Right cardiac atrium (tissue), 5 donors: ENCODE measurements around the gene MAML3. TPM values are rescaled to one million over a fixed set of nuclear protein-coding genes. Genes with fewer than 3 reads are reported as not detected.

Source experiments
- ATAC-seq, 2 donors: fragments of 200-7000 bp; cut with Tn5 transposase; one replicate each; pipeline versions ENCODE4 v1.8.0 to v1.9.1; 2020; ENCODE audit warnings: moderate library complexity in 2 of 2, mild to moderate bottlenecking in 1 of 2
- DNase-seq, 3 donors: peaks; one replicate each; pipeline ENCODE4 v3.0.0-alpha.2; 2020
- H3K27ac ChIP-seq: one replicate; pipeline ENCODE4 v1.5.1; 2013; ENCODE audit warnings: mild to moderate bottlenecking, low read length, control low read depth, moderate library complexity
- H3K27me3 ChIP-seq: one replicate; pipeline ENCODE4 v1.6.1; 2013; ENCODE audit not compliant: control insufficient read depth, insufficient read depth
- H3K4me1 ChIP-seq: one replicate; pipeline ENCODE4 v1.6.1; 2013; ENCODE audit warnings: low read length; ENCODE audit not compliant: control insufficient read depth, insufficient read depth
- H3K4me3 ChIP-seq: one replicate; pipeline ENCODE4 v1.5.1; 2013; ENCODE audit warnings: low read length, control low read depth
- H3K9me3 ChIP-seq: one replicate; pipeline ENCODE4 v1.6.1; 2013; ENCODE audit warnings: low read length; ENCODE audit not compliant: control insufficient read depth
- WGBS: extraction: QIAGEN DNeasy Blood & Tissue Kit; methylation state at CpG from one replicate; pipeline ENCODE4 v1.1.7; 2013; 5-methylcytosine and 5-hydroxymethylcytosine counted together
- intact Hi-C, 4 donors: fragments of 100-400 bp; cut with DNase I; formaldehyde crosslinking; loops; one replicate each; pipeline versions ENCODE4 v1.11.0 to v1.14.0; 2022 to 2023
- polyA plus RNA-seq: library from polyadenylated mRNA; stranded (reverse); fragments of 200-250 nt; gene quantifications from one replicate; pipeline ENCODE4 v1.2.3, GENCODE V29; 2013
- total RNA-seq, 4 donors: library from RNA; stranded (reverse); fragmentation: NEBNext Ultra II Directional; extraction: Animal tissue kit (Norgen Biotek cat#: 25700); gene quantifications; one replicate each; pipeline ENCODE4 v1.2.1, GENCODE V29; 2021
- donor health status: healthy with polysubstance abuse.
- donor health status: DM: no; HTN: yes; CAD: no.
- donor health status: DM: no; HTN: no; CAD: no.
- donor health status: DM: no; HTN: yes; CAD: no; lungs with severe emphysema.
- donor health status: DM: yes; HTN: yes; CAD: no.

The MAML3 gene
- total and polyA plus RNA-seq, 5 donors: 1.6 to 4.2 (median 3.2) TPM

DNA sequence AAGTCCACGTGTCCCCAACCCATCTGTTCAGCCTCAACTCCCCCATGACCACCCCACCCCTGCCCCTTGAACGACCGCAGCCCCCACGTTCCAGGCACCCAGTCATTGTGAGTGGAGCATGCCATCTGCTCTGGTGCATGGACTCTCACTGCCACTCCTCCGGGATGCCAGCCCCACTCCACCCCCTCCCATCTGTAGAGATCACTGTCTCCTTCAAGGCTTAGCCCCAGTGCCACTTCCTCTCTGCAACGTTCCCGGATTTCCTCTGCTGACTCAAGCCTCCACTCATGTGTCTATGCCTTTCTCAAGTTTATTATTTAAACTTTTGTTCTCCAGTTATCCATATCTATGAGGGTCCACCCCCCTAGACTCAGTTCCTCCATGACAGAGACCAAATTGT lies 54.0 kb downstream of the MAML3 start:
- peaks cover 12% of the 10 kb centered on the region for H3K4me1 ChIP-seq
- intact Hi-C loops: loop anchor here in 2 of 4 donors (5.0 to 10.0 kb wide), 2 partner anchors 52 to 55 kb away; partner anchors contain the start of gene MAML3 (in 2 of the 2)
- H3K9me3 ChIP-seq: no peaks in the 10 kb centered on the region
- 37% methylated on average over 7 of the region's 7 CpGs for WGBS
- H3K27me3 ChIP-seq: no peaks in the 10 kb centered on the region
- no peak overlapping the region for H3K4me3 ChIP-seq
- peak; percentile 34 to 75 (median 69) for DNase-seq
- H3K27ac ChIP-seq: peak overlapping the region; percentile 3
- ATAC-seq: peak; percentile 47 to 50

DNA sequence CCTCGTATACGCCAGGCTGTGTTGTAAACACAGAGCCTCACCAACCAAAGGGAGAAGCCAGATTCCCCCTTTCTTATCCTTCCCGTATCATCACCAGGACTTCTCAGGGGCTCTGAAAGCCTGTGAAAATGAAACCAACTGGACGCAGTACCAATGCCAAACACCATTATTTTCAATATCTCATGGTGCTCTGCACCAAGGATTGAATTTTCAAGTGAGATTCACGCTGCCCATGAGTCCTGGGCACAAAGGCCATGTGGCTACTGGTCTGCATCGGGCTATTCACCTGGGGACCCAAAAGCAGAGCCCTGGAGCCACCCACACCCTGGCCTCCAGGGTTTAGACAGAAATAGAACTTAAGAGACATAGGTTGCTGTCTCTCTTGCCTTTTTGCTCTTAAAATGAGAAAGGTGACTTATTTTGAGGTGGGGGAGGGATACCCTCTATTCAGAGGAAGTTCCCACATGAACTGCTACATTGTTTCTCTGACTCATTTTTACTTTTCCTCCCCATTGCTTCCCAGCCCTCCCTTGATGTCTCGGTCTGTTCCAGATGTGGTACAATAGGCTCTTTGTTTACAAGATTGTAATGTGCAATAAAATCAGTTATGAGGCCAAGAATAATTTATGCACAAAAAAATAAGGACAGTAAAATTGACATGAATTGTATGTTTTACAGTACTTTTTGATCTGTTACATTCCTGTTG lies 55.4 kb downstream of the MAML3 start:
- 42% methylated on average over 7 of the region's 7 CpGs for whole genome bisulfite sequencing
- Histone ChIP-seq H3K27ac (peak overlapping the region; percentile 93), H3K27me3 (no peaks in the 10 kb centered on the region), H3K4me1 (peaks cover 18% of the 10 kb centered on the region), H3K4me3 (peak overlapping the region; percentile 48), H3K9me3 (no peaks in the 10 kb centered on the region)
- intact Hi-C loops: loop anchor here in 2 of 4 donors (5.0 to 10.0 kb wide), 2 partner anchors 54 to 56 kb away; partner anchors contain the start of gene MAML3 (in 2 of the 2)
- DNase-seq (no peak), ATAC-seq (peak; percentile 58 to 61)

DNA sequence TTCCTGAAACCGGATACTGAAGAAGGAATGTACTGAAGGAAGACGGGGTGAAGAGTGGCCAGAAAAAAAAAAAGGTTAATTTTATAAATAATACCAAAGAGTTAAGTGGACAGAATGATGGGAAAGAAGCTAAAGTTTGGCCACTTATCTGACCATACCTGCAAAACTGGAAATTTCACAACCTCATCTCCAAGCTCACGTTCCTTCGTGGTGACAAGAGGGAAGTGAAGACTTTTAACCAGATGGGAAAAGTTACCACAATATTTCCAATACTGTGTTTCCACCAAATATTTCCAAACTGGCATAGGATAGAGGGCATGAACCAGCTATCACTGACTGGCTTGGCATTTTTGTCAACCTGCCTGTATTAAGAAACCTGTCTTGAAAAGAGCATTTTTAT lies 56.4 kb downstream of the MAML3 start:
- Histone ChIP-seq H3K27me3 (no peaks in the 10 kb centered on the region), H3K27ac (no peak overlapping the region), H3K4me3 (peak overlapping the region; percentile 8), H3K4me1 (peaks cover 19% of the 10 kb centered on the region), H3K9me3 (no peaks in the 10 kb centered on the region)
- intact Hi-C loops: loop anchor here in 2 of 4 donors (5.0 to 10.0 kb wide), 2 partner anchors 55 to 57 kb away; partner anchors contain the start of gene MAML3 (in 2 of the 2)
- no peak for DNase-seq
- ATAC-seq: no peak
- 55% methylated on average over 4 of the region's 4 CpGs for WGBS

DNA sequence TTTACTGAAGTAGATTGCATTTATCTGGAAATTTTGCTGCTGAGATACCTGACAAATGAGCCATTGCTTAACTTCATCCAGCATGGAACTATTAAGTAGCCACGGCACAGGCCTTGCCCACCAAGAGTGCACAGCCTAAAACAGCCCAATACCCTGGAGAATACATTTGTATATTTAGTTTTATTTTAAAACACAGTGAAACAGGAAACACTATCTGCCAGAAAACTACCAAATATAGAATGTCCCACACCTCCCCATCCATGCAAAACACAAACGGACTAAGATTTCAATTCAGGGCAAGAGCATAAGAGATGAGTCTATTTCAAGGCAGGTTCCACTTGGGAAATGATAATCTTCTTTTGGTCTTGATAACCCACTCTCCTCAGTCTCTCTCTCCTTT lies 57.1 kb downstream of the MAML3 start:
- intact Hi-C loops: loop anchor here in 2 of 4 donors (5.0 to 10.0 kb wide), 2 partner anchors 55 to 58 kb away; partner anchors contain the start of gene MAML3 (in 2 of the 2)

DNA sequence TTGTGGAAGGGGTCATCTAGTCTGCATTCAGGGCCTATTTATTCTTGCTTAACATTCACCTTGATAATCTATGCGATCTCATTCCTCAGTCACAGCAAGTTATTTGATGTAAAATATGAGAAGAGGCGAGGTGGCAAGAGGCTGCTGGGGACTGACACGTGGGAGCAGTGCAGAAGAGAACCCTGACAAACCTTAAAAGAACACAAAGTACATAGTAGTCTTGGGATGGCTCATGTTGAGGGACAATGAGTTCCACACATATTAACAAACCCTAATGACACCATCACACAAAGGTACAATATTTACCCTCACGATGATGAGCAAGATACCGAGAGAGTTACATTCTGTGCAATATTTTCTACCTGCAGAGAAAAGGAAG lies 57.5 kb downstream of the MAML3 start:
- Histone ChIP-seq H3K27ac (peak overlapping the region; percentile 28), H3K4me1 (peaks cover 19% of the 10 kb centered on the region), H3K4me3 (no peak overlapping the region), H3K27me3 (no peaks in the 10 kb centered on the region), H3K9me3 (no peaks in the 10 kb centered on the region)
- no peak for ATAC-seq
- DNase-seq: no peak
- intact Hi-C loops: loop anchor here in 2 of 4 donors (5.0 to 10.0 kb wide), 2 partner anchors 56 to 58 kb away; partner anchors contain the start of gene MAML3 (in 2 of the 2)
- WGBS: 75% methylated on average over 5 of the region's 5 CpGs

More for the DNA sequence above, 57.1 kb downstream of the MAML3 start:
- peak overlapping the region; percentile 89 for H3K27ac ChIP-seq
- H3K9me3 ChIP-seq: no peaks in the 10 kb centered on the region
- peaks cover 19% of the 10 kb centered on the region for H3K4me1 ChIP-seq
- DNase-seq: no peak
- WGBS: 19% methylated on average over 2 of the region's 2 CpGs
- no peak for ATAC-seq
- peak overlapping the region; percentile 8 for H3K4me3 ChIP-seq
- no peaks in the 10 kb centered on the region for H3K27me3 ChIP-seq

DNA sequence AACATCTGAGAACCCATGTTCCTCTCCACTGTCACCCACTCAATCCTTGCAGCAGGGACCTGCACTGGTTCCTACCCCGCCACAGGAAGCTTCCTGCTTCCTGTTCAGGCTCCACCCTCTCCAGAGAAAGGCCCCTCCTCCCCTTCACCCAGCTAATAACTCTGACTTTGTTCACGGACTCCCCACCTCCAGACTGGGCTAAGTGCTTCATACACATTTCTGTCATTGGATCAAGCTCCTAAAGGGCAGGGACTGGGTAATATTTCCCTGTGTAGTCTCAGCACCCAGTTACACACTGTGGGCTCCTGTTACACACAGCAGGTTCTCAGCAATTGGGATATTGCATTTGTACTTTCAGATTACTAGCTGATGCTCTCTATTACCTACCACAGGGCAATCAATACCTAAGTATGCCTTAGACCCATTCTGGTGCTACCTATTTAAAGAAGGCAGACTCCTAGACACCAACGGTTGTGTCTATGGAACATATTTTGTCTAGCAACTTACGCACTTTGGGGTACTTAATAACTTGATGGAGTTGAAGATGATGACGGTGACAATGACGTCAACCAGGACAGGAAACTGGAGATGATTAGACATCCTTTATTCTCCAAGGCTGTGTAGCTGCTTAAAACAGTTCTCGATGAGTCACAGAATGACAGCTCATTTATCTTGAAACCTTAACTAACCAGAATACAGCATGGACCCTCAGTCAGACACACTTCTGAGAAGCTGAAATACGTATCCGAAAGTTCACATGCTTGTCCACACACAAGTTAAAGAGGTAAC lies 58.1 kb downstream of the MAML3 start:
- DNase-seq (peak; percentile 41 to 64 (median 55)), ATAC-seq (peak; percentile 45 to 81)
- Histone ChIP-seq H3K27me3 (no peaks in the 10 kb centered on the region), H3K4me3 (no peak overlapping the region), H3K27ac (peak overlapping the region; percentile 66), H3K4me1 (peaks cover 19% of the 10 kb centered on the region), H3K9me3 (no peaks in the 10 kb centered on the region)
- 45% methylated on average over 9 of the region's 9 CpGs for WGBS
- intact Hi-C loops: loop anchor here in 2 of 4 donors (5.0 to 10.0 kb wide), 2 partner anchors 56 to 59 kb away; partner anchors contain the start of gene MAML3 (in 2 of the 2)

DNA sequence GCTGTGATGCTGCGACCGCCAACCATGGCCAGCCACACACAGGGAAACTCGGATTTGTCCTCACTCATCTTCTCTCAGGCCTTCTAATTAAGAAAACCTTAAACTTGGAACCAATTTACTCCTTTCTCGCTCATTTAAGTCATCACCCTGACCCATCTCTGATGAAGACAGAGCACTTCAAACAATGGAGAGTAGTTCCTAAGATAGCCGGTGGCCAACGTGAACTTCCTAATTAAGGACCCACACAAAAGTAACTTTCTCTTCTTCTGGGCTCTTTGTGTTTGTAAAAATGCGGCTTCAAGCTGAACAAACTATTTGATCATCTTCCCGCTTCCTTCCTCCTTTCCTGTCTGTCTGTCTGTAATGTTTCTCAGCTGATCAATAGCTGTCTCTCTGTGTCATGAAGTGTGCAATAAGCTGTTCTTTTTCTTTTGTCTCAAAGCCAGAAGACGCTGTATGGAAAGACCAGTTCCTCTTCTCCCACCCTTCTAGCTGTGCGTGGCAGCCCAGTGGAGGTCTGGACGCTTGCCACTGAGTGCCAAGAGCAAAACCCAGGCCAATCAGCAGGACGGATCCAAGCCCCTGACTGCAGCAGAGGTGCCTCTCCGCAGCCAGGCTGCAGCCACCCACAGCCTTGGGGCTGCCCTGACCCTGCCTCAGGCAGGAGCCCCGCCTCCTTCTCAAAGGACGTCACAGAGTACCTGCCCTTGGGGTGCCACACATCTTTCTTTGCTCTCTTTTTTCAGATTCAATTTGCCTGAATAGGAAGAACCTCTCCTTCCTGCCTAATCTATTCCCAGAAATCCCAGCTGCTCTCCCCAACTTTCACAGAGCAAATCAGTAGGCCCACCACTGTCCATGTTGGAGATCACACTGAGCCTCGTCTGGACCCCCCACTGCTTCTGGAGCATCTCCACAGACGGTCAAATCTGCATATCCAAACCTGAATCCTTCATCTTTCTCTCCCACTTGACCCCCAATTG lies 59.3 kb downstream of the MAML3 start:
- Histone ChIP-seq H3K27me3 (no peaks in the 10 kb centered on the region), H3K4me1 (peaks cover 19% of the 10 kb centered on the region), H3K4me3 (no peak overlapping the region), H3K27ac (peak overlapping the region; percentile 70), H3K9me3 (no peaks in the 10 kb centered on the region)
- 58% methylated on average over 17 of the region's 17 CpGs for WGBS
- ATAC-seq: peak; percentile 47 to 55
- peak; percentile 68 to 89 (median 85) for DNase-seq
- intact Hi-C loops: loop anchor here in 3 of 4 donors (5.0 to 10.0 kb wide), 2 partner anchors 58 to 60 kb away; partner anchors contain the start of gene MAML3 (in 3 of the 3)

DNA sequence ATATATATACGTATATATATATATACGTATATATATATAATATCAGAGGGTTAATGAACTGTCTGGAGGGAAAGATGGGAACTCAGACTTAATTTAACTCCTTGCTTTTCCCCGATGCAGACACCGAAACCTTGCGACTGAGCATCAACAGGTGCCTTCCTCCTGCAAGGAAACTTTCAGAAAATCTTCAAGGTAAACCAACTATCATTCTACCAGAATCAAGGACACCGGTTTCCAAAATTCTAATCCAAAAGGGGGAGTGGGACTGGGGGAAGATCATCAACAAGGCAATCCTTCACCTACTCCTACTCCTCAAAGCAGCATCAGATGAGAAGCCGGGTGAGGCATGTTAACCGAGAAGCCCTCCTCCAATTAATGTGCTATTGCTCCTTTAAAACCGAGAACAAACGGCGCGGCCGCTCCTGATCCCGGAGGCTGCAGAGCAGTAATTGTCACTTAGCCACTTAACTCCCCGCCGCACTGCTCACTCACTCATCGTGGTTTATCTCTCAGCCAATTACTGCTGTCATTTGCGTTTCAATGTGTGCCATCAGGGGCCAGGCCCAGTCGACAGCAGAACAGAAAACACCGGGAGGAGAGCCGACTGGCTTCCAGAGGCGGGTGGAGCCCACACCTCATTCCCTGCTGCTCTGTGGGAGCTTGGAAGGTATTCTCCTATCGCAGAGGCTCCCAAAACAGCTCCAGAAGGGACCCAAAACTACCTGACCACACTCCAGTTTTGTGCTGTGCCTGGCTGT lies 61.7 kb downstream of the MAML3 start:
- DNase-seq (peak; percentile 47 to 78 (median 73)), ATAC-seq (peak; percentile 47 to 68)
- intact Hi-C loops: loop anchor here in 2 of 4 donors (5.0 to 10.0 kb wide), 2 partner anchors 60 to 63 kb away; partner anchors contain the start of gene MAML3 (in 2 of the 2)
- Histone ChIP-seq H3K9me3 (no peaks in the 10 kb centered on the region), H3K4me3 (peak overlapping the region; percentile 51), H3K27me3 (no peaks in the 10 kb centered on the region), H3K27ac (peak overlapping the region; percentile 71), H3K4me1 (peaks cover 10% of the 10 kb centered on the region)
- WGBS: 26% methylated on average over 23 of the region's 23 CpGs

DNA sequence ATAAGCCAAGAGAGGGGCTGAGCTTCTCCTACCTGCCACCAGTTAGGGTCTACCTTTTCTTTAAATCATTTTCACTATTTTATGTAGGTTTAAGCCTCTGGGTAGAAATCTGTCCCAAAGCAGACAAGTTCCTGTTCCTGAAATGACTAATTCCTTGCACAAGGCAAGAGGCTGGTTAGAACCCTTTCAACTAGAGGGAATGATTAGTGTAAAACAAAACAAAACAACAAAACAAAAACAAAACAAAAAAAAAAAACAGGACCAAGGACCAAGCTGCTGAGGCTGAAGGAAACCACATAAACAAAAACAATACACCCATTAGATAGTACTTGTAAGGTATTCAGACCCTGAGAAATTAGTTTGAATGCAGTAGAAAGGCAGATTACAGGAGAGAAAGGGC lies 62.7 kb downstream of the MAML3 start:
- Histone ChIP-seq H3K27ac (no peak overlapping the region), H3K27me3 (no peaks in the 10 kb centered on the region), H3K4me1 (peaks cover 10% of the 10 kb centered on the region), H3K4me3 (no peak overlapping the region), H3K9me3 (no peaks in the 10 kb centered on the region)
- DNase-seq: no peak
- no peak for ATAC-seq
- intact Hi-C loops: loop anchor here in 2 of 4 donors (5.0 to 10.0 kb wide), 2 partner anchors 61 to 63 kb away; partner anchors contain the start of gene MAML3 (in 2 of the 2)
